AG04450 (cell line): ENCODE measurements around the gene TLX1. TPM values are rescaled to one million over a fixed set of nuclear protein-coding genes. Genes with fewer than 3 reads are reported as not detected.

Experiments used
- CTCF ChIA-PET: fragments of 300-600, 350-600 bp; formaldehyde crosslinking; extraction: SDS; loops from one replicate; lab custom pipeline; 2022; ENCODE audit warnings: antibody characterized with exemption, inconsistent platforms; lab: Charles Lee
- POLR2A ChIA-PET: fragments of 350-600 bp; formaldehyde crosslinking; extraction: SDS; loops from one replicate; lab custom pipeline; 2021; ENCODE audit warnings: antibody characterized with exemption, inconsistent platforms; lab: Yijun Ruan, JAX
- DNase-seq: peaks from one replicate; pipeline ENCODE4 v3.0.0-alpha.2; 2011; ENCODE audit warnings: low read depth, low spot score
- H3K27ac ChIP-seq: one replicate; pipeline ENCODE4 v1.5.1; 2012; ENCODE audit warnings: low read depth, low read length, control low read depth
- H3K27me3 ChIP-seq: one replicate; pipeline ENCODE4 v1.6.0; 2012; ENCODE audit warnings: low read length; ENCODE audit not compliant: control insufficient read depth, insufficient read depth
- H3K4me3 ChIP-seq: 2 replicates; pipeline ENCODE4 v1.5.1; 2011; ENCODE audit warnings: mild to moderate bottlenecking, low read depth, low read length, control low read depth
- H3K9me3 ChIP-seq: 2 replicates; pipeline ENCODE4 v1.5.1; 2012; ENCODE audit warnings: low read length; ENCODE audit not compliant: control insufficient read depth, insufficient read depth
- polyA plus RNA-seq: library from polyadenylated mRNA; depleted of rRNA; stranded (reverse); fragments of >200 nt; gene quantifications from 2 replicates; pipeline ENCODE4 v1.2.3, GENCODE V29; 2011
- TF ChIP-seq, protein P1 (sequence below): IDR thresholded peaks from 2 replicates; pipeline ENCODE4 v1.5.1; 2011; ENCODE audit warnings: low read depth, low read length, control low read depth, inconsistent platforms

Gene TLX1
- polyA plus RNA-seq, 1 experiment = not detected

GRCh38 chr10:101107771-101108170 is 23.3 kb upstream of the TLX1 start:
- no peaks in the 10 kb centered on the region for H3K9me3 ChIP-seq
- H3K27ac ChIP-seq = no peak overlapping the region
- CTCF ChIA-PET = interaction anchor here (3.3 kb wide), 1 partner anchor 35 kb away, joined by 16 read pairs; no protein-coding TSS in a partner anchor
- TF ChIP-seq, protein P1, sequence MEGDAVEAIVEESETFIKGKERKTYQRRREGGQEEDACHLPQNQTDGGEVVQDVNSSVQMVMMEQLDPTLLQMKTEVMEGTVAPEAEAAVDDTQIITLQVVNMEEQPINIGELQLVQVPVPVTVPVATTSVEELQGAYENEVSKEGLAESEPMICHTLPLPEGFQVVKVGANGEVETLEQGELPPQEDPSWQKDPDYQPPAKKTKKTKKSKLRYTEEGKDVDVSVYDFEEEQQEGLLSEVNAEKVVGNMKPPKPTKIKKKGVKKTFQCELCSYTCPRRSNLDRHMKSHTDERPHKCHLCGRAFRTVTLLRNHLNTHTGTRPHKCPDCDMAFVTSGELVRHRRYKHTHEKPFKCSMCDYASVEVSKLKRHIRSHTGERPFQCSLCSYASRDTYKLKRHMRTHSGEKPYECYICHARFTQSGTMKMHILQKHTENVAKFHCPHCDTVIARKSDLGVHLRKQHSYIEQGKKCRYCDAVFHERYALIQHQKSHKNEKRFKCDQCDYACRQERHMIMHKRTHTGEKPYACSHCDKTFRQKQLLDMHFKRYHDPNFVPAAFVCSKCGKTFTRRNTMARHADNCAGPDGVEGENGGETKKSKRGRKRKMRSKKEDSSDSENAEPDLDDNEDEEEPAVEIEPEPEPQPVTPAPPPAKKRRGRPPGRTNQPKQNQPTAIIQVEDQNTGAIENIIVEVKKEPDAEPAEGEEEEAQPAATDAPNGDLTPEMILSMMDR = no peak
- H3K27me3 ChIP-seq = peaks cover 48% of the 10 kb centered on the region
- H3K4me3 ChIP-seq = no peak overlapping the region
- no peak for DNase-seq
- POLR2A ChIA-PET = no interaction called here

GRCh38 chr10:101110856-101111523 is 20.1 kb upstream of the TLX1 start:
- no peak for DNase-seq
- Histone ChIP-seq H3K27ac (no peak overlapping the region), H3K9me3 (no peaks in the 10 kb centered on the region), H3K4me3 (no peak overlapping the region), H3K27me3 (peaks cover 61% of the 10 kb centered on the region)
- POLR2A ChIA-PET = interaction anchor here (0.6 kb wide), 1 partner anchor 9 kb away, joined by 3 read pairs; no protein-coding TSS in a partner anchor
- TF ChIP-seq, protein P1 = no peak
- CTCF ChIA-PET = interaction anchor here (0.9 kb wide), 1 partner anchor 16 kb away, joined by 3 read pairs; no protein-coding TSS in a partner anchor

GRCh38 chr10:101111547-101111946 is 19.6 kb upstream of the TLX1 start:
- ChIA-PET CTCF (no interaction called here), POLR2A (no interaction called here)
- Histone ChIP-seq H3K9me3 (no peaks in the 10 kb centered on the region), H3K27ac (no peak overlapping the region), H3K27me3 (peaks cover 64% of the 10 kb centered on the region), H3K4me3 (no peak overlapping the region)
- DNase-seq = no peak
- TF ChIP-seq, protein P1 = no peak

DNA sequence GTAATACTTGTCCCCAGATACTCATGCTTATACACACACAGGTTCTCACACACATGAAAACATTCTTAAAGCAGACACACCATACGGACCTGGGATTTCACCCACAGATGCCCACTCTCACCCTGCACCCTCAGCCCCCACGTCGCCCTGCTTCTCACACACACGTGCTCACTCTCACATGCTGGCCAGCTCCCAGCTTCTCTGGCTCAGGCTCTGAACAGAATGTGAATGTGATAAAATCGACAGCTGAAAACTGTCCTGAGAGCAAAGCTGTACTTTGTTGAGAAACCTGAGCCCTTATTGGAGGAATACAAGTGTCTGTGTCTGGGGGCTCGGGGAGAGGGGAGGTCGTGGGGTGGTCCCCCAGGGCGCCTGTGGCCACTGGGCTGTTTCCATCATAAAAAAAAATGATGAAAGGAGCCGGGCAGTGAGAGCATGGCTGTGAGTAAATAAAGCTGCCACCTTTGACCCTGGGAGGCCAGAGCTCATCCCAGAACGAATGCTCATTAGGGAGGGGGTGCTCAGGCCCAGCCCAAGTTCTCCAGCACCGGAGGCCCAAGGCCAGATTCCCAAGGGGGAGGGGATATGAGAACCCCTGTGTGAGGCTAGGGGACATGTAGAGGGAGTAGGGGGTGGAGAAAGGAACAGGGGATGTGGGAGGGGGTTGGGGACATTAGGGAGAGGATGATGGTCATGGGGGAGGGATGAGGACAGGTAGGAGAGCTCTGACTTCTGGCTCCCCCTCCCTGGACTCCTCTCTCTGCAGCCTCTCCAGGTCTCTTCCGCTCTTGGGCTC is 18.1 kb upstream of the TLX1 start:
- no peak overlapping the region for H3K27ac ChIP-seq
- peaks cover 61% of the 10 kb centered on the region for H3K27me3 ChIP-seq
- TF ChIP-seq, protein P1 = no peak
- DNase-seq = no peak
- ChIA-PET POLR2A (no interaction called here), CTCF (interaction anchor here (1.2 kb wide), 1 partner anchor 16 kb away, joined by 3 read pairs; no protein-coding TSS in a partner anchor)
- H3K4me3 ChIP-seq = no peak overlapping the region
- no peaks in the 10 kb centered on the region for H3K9me3 ChIP-seq

DNA sequence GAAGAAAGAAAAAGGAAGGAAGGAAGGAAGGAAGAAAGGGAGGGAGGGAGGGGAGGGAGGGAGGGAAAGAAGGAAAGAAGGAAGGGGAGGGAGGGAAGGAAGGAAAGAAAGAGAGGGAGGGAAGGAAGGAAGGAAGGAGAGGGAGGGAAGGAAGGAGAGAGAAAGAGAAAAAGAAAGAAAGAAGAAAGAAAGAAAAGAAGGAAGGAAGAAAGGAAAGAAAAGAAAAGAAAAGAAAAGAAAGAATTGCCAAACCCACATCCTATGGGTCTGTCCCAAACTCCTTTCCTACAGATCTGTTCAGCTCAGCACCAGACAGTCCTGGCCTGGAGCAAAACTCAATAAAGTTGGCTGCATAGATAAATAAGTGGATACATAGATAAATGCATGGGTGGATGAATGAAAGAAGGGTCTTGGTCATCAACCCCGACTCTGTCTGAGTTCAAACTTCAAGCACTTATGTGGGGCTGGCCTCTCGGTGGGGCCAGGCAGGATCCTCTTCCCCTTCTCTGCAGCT is 17.2 kb upstream of the TLX1 start:
- Histone ChIP-seq H3K27me3 (peaks cover 58% of the 10 kb centered on the region), H3K27ac (no peak overlapping the region), H3K4me3 (no peak overlapping the region), H3K9me3 (no peaks in the 10 kb centered on the region)
- CTCF ChIA-PET = interaction anchor here (1.2 kb wide), 1 partner anchor 17 kb away, joined by 3 read pairs; no protein-coding TSS in a partner anchor
- TF ChIP-seq, protein P1 = no peak
- POLR2A ChIA-PET = no interaction called here
- DNase-seq = no peak
